ENCODE results near the gene TTC24.
"Not testable (repeated sequence)": the region's sequence is repeated elsewhere in the genome, so short reads cannot be mapped to it uniquely, and the experiment has no call there.

Gene TTC24

GRCh38 chr1:156579472-156579871 lies at the start of gene TTC24:
TSS of gene TTC24 (plus strand) at chr1:156579723. CDS start at chr1:156581365, 1,642 bp downstream.
- no peak for FAIRE-seq

GRCh38 chr1:156530006-156530405 lies 49.5 kb upstream of the TTC24 start:
- no peak for FAIRE-seq

GRCh38 chr1:156532374-156532773 lies 47.1 kb upstream of the TTC24 start:
- FAIRE-seq = no peak

- no peak for FAIRE-seq
Observed at GRCh38 chr1:156533568-156534220, 45.8 kb upstream of the TTC24 start.

GRCh38 chr1:156534424-156535060 lies 45.0 kb upstream of the TTC24 start:
- FAIRE-seq = no peak

GRCh38 chr1:156537027-156537426 lies 42.5 kb upstream of the TTC24 start:
- FAIRE-seq = no peak

- FAIRE-seq = no peak
Observed at GRCh38 chr1:156538711-156539440, 40.6 kb upstream of the TTC24 start.

- no peak for FAIRE-seq
Observed at GRCh38 chr1:156539818-156540355, 39.6 kb upstream of the TTC24 start.

GRCh38 chr1:156540955-156541354 lies 38.6 kb upstream of the TTC24 start:
- FAIRE-seq = no peak

GRCh38 chr1:156543066-156543465 lies 36.5 kb upstream of the TTC24 start:
- FAIRE-seq = no peak

- FAIRE-seq = no peak
Observed at GRCh38 chr1:156544592-156545102, 34.9 kb upstream of the TTC24 start.

GRCh38 chr1:156546267-156546666 lies 33.3 kb upstream of the TTC24 start:
- no peak for FAIRE-seq

GRCh38 chr1:156547434-156547833 lies 32.1 kb upstream of the TTC24 start:
- FAIRE-seq = no peak

GRCh38 chr1:156547982-156548381 lies 31.5 kb upstream of the TTC24 start:
- FAIRE-seq = no peak

- no peak for FAIRE-seq
Observed at GRCh38 chr1:156549390-156549789, 30.1 kb upstream of the TTC24 start.

- no peak for FAIRE-seq
Observed at GRCh38 chr1:156549831-156550230, 29.7 kb upstream of the TTC24 start.

GRCh38 chr1:156550346-156550745 lies 29.2 kb upstream of the TTC24 start:
- FAIRE-seq = no peak

- no peak for FAIRE-seq
Observed at GRCh38 chr1:156551066-156551643, 28.4 kb upstream of the TTC24 start.

GRCh38 chr1:156551869-156552268 lies 27.7 kb upstream of the TTC24 start:
- FAIRE-seq = no peak

- no peak for FAIRE-seq
Observed at GRCh38 chr1:156552518-156552917, 27.0 kb upstream of the TTC24 start.

- FAIRE-seq = not testable (repeated sequence)
Observed at GRCh38 chr1:156552937-156553336, 26.6 kb upstream of the TTC24 start.

GRCh38 chr1:156553860-156554485 lies 25.6 kb upstream of the TTC24 start:
- FAIRE-seq = no peak

- no peak for FAIRE-seq
Observed at GRCh38 chr1:156554971-156555370, 24.6 kb upstream of the TTC24 start.
